Stimulated activated CD8-positive, alpha-beta memory T cell treated with anti-CD3 and anti-CD28 coated beads, Interleukin-12 subunit alpha, Interleukin-12 subunit beta, amount 100 ng/mL, for 1 hour (primary cell): ENCODE data around the gene ZNF638.

Source experiments
- DNase-seq: peaks from one replicate; pipeline ENCODE4 v3.0.0-alpha.2; 2020; ENCODE audit warnings: low read depth

The ZNF638 gene

GRCh38 chr2:71455741-71456569 lies 124.4 kb downstream of the ZNF638 start:
- no peak for DNase-seq

- no peak for DNase-seq
These were observed 125.0 kb downstream of the ZNF638 start for GRCh38 chr2:71456617-71457016.

DNA sequence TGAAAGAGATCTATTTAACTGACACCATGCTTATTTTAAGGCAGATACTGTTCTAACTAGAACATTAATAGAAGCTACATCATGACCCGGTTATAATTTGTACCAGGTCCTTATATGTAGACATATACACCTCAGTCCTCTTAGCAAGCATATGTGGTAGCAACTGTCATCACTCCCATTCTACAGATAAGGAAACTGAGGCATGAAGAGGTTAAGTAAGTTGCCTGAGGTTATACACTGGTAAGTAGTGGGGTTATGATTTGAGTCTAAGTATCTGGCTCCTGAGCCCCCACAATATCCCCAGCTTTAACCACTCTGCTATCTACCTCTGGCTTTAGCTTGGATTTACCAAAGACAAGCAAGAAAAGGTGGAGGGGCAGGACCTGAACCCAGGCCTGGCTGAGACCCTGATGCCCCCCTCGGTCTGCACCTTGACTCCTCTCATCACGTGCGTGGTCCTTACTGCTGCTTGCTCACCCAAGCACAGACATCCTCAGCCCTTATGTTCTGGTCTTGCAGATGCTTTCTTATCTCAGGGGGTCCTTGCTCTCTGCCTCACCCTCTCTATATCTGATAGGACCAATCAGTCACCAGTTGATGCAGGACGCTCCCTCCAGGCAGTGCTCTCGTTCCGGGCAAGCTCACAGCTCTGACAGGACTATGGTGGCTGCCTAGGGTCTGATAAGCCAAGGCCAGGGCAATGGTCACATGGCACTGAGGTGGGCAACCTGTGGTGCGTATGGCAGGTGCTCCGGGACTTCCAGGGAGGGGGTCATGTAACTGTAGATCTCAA lies 125.7 kb downstream of the ZNF638 start:
- DNase-seq, result no peak

DNA sequence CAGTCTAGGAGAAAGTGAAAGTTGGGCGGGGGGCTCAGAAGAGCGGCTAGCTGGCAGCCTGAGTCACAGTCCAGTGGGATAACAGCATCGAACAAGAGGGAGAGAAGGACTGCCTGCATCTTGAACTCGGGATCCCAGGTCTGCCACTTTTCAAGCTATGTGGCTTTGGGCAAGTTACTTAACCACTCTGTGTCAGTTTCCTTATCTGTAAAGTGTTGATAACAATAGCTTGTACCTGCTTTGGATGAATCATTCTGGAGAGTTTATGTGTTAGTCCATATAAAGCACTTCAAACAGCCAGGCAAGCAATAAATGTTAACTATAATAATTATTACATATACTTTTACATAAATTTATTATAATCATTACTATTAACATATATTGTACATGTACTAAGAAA lies 126.3 kb downstream of the ZNF638 start:
- no peak for DNase-seq

DNA sequence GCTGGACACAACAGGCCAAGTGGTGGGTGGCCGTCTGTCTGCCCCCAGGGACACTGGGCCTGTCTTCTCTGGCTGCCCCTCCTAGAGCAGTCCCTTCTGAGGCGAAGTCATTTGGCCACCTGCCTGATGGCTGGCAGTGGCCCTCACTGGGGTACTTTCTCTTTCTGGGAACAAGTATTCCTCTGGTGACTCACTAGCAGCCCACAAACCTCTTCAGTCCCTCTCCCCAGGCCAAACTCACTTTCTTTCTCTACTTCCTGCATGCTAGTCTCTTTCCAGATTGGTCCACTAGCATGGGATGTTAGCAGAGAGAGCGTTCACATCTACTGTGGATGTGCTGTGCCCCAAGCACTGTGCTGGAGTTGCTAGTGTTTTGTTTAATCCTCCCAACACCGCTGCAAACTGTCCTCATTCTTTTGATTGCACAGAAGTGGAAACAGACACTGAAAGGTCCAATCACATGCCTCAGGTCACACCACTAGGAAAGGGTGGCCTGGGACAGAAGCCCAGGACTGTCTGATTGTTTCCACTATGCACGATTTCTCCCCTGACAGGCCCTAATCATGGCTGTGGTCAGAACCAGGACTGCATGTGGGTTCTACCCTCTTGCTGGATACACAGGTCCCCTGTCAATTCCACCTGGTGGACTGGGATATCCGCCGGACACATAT lies 127.0 kb downstream of the ZNF638 start:
- no peak for DNase-seq

- DNase-seq, result no peak
These were observed 127.5 kb downstream of the ZNF638 start for GRCh38 chr2:71459084-71459431.

GRCh38 chr2:71460056-71460455 lies 128.5 kb downstream of the ZNF638 start:
- no peak for DNase-seq

DNA sequence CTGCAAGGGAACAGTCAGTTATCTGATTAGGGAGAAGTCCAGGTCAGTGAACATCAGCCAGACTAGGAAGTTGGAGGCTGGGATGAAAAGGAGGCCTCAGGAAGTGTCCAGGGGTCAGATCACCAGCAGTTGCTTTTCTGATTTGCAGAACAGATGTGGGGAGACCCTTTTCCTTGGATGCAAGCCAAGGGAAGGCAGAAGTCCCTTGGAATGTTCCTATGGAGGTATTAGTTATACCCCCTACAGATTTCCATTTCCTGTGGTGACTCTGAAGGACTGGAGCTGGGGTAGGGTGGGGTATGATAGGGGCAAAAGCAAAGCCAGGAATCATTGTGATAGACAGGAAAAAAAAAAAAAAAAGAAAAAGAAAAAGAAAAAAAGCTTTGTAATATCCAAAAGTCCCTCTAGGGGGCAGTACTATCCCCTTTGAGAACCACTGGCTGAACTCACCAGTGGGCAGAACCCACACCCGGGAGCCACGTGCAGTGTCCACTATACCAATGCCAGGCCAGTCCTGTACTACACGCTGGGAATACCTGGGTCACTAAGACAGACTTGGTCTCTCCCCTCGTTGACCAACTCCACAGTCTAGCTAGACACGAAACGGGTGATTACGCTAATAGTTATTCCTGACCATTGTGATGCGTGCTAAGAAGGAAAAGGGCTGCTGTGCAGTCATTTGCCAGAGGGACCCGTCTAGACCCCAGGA lies 129.2 kb downstream of the ZNF638 start:
- DNase-seq, result no peak

GRCh38 chr2:71461304-71461671 lies 129.7 kb downstream of the ZNF638 start:
- no peak for DNase-seq

DNA sequence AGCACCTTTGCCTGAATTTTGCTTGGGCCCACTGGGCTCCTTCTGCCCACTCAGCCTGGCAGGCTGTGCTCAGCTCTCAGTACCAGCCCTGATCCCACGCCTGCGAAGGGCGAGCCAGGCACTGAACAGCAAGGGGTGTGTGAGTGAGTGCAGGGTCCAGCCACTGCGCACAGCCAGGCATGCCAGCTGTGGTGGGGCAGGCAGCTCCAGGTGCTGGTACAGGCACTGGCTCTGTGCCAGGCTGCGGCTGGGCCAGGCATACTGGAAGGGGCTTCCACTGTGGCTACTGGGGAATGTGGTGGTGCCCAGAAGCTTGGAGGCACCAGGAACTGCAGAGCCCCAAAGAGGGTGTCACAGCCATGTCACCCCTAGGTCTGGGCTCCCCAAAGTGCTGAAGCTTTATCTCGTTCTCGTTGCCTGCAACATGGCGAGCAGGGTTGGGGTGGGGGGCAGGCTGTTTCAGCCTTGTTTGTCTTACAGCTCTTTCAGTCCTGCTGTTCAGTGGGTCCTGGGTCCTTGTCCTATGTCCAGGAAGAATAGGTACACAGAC lies 130.5 kb downstream of the ZNF638 start:
- DNase-seq, result no peak

DNA sequence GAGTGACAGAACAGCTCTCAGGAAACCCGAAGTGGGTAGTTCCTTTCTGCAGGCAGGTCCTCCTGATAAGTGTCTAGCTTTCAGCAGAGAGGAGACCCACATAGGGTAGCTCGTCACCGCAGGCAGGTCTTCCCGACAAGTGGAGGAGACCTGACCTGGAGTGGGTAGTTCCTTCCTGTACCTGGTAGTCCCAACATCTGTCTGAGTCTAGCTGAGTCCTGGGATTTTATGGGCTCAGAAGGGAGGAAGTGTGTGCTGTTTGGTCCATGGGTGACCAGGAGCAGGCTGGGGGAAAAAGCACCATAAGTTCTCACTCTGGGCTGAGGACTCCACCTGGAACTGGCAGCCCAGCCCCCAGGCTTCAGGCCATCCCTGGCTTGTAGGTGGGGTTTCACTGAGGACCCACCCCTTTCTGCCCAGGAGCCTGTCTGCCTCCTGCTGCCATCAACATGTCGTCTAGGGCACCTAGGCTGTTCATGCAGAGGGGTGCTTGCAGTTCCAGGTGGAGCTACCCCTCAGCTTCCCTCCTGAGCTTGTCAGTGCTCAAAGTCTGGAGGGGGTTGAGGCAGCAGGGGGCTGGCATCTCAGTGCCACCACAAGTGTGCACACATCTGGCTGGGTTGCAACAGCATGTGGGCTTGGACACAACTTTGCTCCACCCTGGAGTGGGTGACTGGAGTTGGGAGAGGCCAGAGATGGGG lies 131.2 kb downstream of the ZNF638 start:
- no peak for DNase-seq

DNA sequence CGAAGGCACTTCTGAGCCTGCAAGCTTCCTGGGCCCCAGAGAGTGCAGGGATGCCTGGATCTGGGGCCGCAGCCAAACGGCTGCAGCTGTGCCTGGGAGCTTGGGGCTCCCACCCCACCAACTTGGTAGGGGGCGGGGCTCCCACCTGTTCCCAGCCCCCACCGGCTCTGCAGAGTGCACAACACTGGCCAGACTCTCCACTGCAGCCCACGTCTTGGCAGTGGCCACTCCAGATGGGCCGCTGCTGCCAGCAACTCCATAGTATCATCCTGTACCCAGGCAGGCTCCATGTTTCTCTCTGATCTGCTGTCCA lies 131.7 kb downstream of the ZNF638 start:
- no peak for DNase-seq

DNA sequence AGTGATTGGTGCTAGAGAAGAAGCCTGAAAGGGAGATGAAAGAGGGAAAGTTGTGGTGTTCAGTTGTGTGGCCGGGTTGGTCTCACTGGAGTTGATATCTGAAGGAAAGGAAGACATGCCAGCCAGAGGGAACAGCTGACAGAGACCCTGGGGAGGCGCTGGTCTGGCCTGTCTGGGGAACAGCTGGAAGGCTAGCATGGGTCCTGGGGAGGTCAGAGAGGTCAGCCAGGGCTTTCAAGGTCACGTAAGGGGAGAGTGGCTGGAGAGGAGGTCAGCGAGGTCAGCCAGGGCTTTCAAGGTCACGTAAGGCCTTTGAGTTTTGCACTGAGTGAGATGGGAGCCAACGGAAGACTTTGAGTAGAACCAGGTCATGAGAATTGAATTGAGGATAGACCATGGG lies 132.8 kb downstream of the ZNF638 start:
- no peak for DNase-seq

GRCh38 chr2:71465356-71465755 lies 133.8 kb downstream of the ZNF638 start:
- no peak for DNase-seq

DNA sequence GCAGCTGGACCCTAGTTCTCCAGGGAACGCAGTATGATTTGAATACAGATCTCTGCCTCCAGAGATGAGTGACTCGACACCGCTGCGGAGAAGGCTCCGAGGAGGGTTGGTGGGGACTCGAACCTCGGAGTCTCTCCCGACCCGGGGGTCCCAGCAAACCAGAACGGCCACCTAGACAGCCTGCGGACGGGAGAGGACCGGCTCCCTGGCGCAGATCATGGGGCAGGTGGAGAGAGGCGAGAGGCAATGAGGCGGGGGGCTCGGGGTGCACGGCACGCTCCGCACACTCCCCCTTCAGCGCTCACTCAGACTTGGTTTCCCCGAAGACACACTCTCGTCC lies 134.3 kb downstream of the ZNF638 start:
- no peak for DNase-seq

DNA sequence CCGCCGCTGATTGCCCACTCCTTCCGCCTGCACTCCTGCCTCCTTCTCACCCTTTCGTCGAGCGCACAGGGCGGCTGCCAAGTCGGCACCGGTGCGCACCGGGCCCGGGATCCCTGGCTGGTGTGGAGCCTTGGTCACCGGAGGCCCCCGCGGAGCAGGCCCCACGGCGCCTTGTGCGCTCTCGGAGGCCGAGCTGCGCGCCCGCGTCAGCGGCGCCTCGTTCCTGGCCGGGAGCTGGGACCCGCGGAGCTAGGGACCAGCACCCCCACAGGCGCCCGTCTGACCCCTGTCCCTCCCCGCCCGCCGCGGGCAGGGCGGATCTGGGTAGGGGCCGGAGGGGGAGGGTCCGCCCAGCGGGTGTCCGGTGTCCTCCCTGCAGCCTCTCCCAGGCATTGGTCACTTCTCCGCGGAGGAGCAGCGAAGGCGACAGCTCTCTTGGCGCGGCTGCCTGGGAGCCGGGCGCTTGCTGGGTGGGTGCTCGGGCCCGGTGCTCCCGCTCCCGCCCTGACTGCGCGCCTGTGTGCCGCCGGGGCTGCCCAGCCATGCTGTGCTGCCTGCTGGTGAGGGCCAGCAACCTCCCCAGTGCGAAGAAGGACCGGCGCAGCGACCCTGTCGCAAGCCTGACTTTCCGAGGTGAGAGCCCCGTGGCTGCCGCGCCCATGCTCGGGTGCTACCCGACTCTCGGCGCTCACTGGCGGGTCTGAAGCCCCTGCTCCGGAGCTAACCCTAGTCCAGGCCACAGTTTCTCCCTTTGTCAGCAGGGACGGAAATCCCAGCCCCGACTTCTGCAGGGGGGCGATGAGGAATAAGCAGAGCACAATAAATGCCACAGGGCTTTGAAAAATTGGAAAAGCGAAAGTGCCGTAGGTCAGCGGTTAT lies 135.0 kb downstream of the ZNF638 start:
- DNase-seq, result no peak

DNA sequence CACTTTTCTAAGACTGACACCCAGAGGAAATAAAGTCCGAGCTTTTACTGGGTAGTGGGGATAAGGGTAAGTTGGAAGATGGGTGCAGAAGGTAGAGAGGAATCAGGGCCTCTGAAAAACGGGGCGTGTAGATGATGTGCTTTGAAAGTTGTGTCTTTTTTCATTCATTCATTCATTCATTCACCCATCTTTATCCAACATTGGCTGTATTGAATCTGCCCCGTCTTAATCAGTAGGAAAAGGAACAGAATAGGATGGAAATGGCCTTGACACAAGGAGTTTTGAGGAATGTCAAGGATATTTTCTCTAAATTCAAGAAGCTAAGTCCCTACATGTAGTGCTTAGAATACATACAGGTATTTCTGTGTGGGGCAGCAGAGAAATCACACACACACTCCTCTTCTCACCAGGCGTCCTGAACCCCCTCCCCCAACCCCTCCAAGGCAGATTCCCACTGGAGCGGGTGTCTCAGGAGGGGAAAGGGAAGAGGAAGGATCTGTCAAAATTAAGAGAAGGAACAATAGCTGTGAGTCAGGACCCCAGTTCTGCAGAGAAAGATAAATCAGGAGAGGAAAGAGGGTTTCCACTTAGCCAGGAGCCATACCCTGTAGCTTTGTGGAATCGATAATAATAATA lies 135.7 kb downstream of the ZNF638 start:
- no peak for DNase-seq

DNA sequence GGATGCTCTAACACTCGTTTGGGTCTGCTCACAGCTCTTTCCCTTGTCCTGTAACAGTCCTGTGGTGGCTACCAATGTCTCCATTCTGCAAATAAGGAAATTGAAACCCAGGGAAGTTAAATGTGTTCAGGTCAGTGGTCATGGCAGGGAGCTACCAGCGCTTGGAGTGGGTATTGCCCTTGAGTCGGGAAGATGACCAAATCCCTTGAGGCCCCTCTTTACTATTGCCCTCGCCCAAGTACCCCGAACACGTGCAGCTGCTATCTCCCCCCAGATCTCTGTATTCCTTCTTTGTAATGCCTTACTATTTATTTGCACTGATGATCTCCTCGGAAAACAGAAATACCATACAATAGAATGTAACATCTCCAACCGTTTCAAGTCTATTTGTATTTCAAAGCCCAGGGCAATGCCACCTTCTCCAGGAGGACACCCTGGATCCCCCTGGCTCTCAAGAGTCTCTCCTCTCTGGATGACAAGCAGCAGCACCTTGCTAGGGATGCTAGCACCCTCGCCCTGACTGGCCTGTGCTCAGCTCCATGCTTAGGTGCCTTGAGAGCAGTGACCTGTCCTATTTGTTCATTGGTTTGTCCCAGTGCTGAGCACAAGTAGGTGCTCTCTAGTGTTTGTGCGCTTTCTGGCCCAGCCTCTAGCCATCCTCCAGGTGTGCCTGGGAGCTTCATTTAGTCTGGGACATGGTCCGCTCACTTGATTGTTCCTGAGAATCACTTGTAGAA lies 136.9 kb downstream of the ZNF638 start:
- DNase-seq, result no peak
